Smooth muscle cell of the brain vasculature (primary cell): Measurements from ENCODE around the gene ABCC1.
A peak's percentile ranks its signal among the peaks of the same experiment; 100 is the strongest.

Source experiments
- DNase-seq: peaks from one replicate; pipeline ENCODE4 v3.0.0-alpha.2; 2012; ENCODE audit warnings: low read depth, low spot score

ABCC1 gene

GRCh38 chr16:16110111-16110490 is 160.7 kb downstream of the ABCC1 start:
- no peak for DNase-seq

- no peak for DNase-seq
These were observed 162.2 kb downstream of the ABCC1 start for GRCh38 chr16:16111639-16112038.

GRCh38 chr16:16112450-16113053 is 163.1 kb downstream of the ABCC1 start:
- DNase-seq, result no peak

- no peak for DNase-seq
These were observed 163.7 kb downstream of the ABCC1 start for GRCh38 chr16:16113076-16113475.

- no peak for DNase-seq
These were observed 167.4 kb downstream of the ABCC1 start for GRCh38 chr16:16116841-16117240.

- no peak for DNase-seq
These were observed 168.9 kb downstream of the ABCC1 start for GRCh38 chr16:16118337-16118736.

- no peak for DNase-seq
These were observed 170.6 kb downstream of the ABCC1 start for GRCh38 chr16:16120044-16120381.

- DNase-seq, result no peak
These were observed 171.2 kb downstream of the ABCC1 start for GRCh38 chr16:16120382-16121184.

GRCh38 chr16:16121185-16121727 is 171.8 kb downstream of the ABCC1 start:
- no peak for DNase-seq

- no peak for DNase-seq
These were observed 172.8 kb downstream of the ABCC1 start for GRCh38 chr16:16122264-16122663.

- no peak for DNase-seq
These were observed 175.0 kb downstream of the ABCC1 start for GRCh38 chr16:16124438-16124837.

- no peak for DNase-seq
These were observed 175.6 kb downstream of the ABCC1 start for GRCh38 chr16:16124974-16125373.

GRCh38 chr16:16126896-16127295 is 177.5 kb downstream of the ABCC1 start:
- no peak for DNase-seq

GRCh38 chr16:16127469-16128116 is 178.2 kb downstream of the ABCC1 start:
- DNase-seq, result peak; percentile 45

GRCh38 chr16:16131204-16131603 is 181.8 kb downstream of the ABCC1 start:
- DNase-seq, result no peak

- DNase-seq, result no peak
These were observed 182.2 kb downstream of the ABCC1 start for GRCh38 chr16:16131659-16132058.

GRCh38 chr16:16133943-16134604 is 184.7 kb downstream of the ABCC1 start:
- DNase-seq, result no peak

- no peak for DNase-seq
These were observed 187.2 kb downstream of the ABCC1 start for GRCh38 chr16:16136588-16136987.

- no peak for DNase-seq
These were observed 187.7 kb downstream of the ABCC1 start for GRCh38 chr16:16137110-16137509.

GRCh38 chr16:16138034-16138635 is 188.7 kb downstream of the ABCC1 start:
- no peak for DNase-seq

- no peak for DNase-seq
These were observed 189.6 kb downstream of the ABCC1 start for GRCh38 chr16:16139061-16139460.

GRCh38 chr16:16139806-16140205 is 190.4 kb downstream of the ABCC1 start:
- DNase-seq, result no peak
